GM18507 (cell line): ENCODE measurements around the gene CCDC34.

ENCODE experiments used
- DNase-seq: peaks from one replicate; pipeline ENCODE4 v3.0.0; 2011; ENCODE audit warnings: low read depth; ENCODE audit not compliant: insufficient read length; ENCODE audit errors: extremely low spot score
- FAIRE-seq: peaks from 2 replicates; lab custom pipeline; 2011; peaks lifted over from hg19 to GRCh38; lab: Jason Lieb, UNC

The CCDC34 gene

GRCh38 chr11:27372164-27372563, 9.1 kb upstream of the CCDC34 start:
- DNase-seq (no peak), FAIRE-seq (no peak)

DNA sequence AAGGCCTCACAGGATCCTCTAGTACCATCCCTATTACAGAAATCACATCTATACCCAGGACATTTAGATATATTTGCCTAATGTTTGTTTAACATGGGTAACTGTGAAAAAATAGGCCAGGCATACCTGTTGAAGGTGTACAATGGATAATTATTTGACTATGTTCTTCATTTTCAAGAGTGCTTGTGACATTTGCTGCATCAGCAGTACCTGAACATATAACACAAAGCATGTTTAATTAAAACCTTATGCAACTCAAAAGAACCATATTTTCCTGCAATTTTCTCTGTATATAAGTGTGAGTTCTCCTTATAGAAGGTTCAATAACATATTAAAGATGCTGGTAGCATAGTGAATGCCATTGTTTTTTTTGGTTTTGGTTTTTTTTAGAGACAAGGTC, 8.5 kb upstream of the CCDC34 start:
- FAIRE-seq = no peak
- DNase-seq = no peak

DNA sequence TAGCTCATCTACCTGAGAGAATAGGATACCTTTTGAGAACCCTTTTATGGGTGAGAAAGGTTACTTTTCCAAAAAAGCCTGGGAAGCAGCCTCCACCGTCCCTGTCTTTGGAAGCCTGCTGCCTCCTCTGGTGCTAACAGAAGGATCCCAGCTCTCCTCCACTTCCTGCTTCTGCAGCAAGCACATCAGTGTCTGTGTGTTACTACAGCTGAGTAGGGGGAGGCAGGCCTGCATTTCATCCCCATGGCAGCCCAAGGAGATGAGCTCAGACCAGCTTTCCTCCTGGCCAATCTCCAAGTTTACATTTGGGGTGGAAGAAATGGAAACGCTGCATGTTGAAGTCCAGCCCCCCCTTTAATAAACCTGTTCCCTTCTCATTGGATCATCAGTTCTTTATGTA, 7.4 kb upstream of the CCDC34 start:
- no peak for DNase-seq
- no peak for FAIRE-seq

GRCh38 chr11:27367881-27368280, 4.9 kb upstream of the CCDC34 start:
- DNase-seq (no peak), FAIRE-seq (no peak)

GRCh38 chr11:27363576-27364117, 632 bp upstream of the CCDC34 start:
- no peak for FAIRE-seq
- DNase-seq = no peak

DNA sequence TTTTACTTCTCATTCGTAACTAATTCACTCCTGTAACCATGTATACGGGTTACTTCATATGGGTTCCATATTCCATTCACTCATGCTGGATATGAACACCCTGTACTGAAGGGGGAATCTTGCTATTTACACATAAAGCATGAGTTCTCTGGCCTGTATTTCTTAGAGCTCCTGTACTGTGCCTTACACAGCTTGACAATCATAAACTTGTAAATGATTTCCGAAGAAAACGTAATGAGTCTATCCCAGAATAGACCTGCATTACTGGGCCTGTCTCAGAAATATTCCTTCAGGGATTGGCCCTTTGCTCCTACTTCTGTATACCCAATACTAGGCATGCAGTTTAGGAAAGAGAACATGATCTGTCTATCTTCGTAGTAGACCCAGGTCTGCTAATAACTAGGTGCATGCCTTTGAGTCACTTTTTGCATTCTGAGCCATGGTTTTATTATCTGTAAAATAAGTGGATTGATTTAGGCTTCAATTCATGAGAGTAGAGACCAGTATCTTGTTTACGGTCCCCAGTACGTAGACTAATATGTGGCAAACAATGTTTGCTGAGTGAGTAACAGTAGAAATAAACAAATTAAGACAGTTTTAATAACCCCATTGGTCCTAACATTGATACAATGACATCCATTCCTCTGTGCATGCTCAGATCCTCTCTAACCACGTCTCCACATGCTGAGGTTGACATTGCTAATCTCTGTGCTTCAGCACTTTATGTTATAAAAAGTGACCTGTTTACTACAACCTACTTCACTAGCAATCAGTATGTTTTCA, 1.2 kb downstream of the CCDC34 start:
- no peak for FAIRE-seq
- no peak for DNase-seq

- FAIRE-seq (no peak), DNase-seq (no peak)
These were observed 4.7 kb downstream of the CCDC34 start for GRCh38 chr11:27358296-27358695.

DNA sequence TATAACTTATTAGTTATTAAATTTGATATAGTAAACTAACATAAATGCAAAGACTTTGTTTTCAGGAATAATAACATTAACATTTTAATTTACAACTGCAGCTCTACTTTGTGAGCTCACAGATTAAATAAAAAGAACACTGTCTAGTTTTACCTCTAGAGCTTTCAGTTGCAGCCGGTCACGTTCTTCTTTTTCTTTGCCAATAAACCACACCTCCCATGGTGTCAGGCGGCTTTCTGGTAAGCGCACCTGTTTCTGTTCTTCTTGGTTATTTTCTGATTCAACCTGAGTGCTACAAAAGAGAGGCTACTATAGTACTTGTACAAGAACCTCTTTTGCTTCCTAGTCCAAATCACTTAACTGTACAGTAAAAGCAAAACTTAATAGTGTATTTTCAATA, 5.8 kb downstream of the CCDC34 start:
- no peak for FAIRE-seq
- DNase-seq = no peak

- DNase-seq (no peak), FAIRE-seq (no peak)
These were observed 6.3 kb downstream of the CCDC34 start for GRCh38 chr11:27356624-27357222.

GRCh38 chr11:27355575-27356104, 7.4 kb downstream of the CCDC34 start:
- no peak for FAIRE-seq

GRCh38 chr11:27354359-27354965, 8.6 kb downstream of the CCDC34 start:
- no peak for FAIRE-seq
- DNase-seq = no peak

More at GRCh38 chr11:27355575-27356104, 7.4 kb downstream of the CCDC34 start:
- no peak for DNase-seq

DNA sequence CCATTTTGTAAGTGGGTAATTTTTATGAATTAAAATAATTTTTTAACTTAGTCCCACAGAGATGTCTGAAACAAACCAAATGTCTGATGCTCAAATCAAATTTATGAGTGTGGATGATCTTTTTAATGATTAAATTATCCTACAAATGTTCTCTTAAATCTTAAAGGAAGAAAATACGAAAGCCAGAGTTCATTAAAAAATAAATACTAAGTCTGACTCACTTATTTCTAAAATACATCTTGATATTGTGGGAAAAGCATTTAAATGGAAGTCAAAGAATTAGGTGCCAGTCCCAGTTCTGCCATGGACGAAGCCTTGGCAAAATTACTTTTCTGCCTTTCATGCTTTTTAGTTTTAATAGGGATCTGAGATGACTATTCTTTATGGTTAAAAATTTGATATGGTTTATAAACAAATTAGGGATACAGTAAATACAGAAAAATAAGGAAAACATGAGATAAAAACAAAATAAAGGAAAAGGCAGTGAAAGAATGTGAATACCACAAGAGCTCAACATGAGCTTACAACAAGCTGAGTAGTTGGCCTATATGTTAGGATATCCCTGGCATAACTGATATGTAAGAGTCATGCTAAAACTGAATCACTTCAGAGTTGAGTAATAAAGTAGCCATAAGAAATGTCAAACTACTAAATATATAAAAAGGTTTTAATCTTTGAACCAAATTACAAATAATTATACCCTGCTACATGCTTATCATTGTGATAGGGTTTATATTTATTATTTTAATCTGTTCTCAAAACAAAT, 9.2 kb downstream of the CCDC34 start:
- no peak for DNase-seq
- FAIRE-seq = no peak

GRCh38 chr11:27352781-27353180, 10.2 kb downstream of the CCDC34 start:
- FAIRE-seq = no peak
- no peak for DNase-seq

- no peak for DNase-seq
These were observed 12.5 kb downstream of the CCDC34 start for GRCh38 chr11:27350511-27350910.

DNA sequence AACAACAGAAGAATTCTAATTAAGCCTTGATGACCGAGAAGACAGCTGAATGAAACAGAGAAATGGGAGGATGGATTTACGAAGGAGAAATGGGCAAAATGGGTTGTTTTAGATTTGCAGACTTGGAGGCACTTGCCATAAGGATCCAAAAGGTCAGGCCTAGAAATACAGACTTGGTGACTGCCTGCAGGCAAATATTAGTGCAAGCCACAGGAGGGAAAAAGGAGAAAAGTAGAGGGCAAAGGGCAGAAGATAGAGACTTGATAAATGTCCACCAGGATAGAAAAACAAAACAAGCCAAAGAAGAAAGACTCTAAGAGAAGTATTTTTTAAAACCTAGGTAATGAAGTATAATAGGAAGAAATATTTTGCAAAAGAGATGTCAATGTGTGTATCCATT, 13.1 kb downstream of the CCDC34 start:
- no peak for DNase-seq
- FAIRE-seq = no peak

More at GRCh38 chr11:27350511-27350910, 12.5 kb downstream of the CCDC34 start:
- FAIRE-seq = no peak

DNA sequence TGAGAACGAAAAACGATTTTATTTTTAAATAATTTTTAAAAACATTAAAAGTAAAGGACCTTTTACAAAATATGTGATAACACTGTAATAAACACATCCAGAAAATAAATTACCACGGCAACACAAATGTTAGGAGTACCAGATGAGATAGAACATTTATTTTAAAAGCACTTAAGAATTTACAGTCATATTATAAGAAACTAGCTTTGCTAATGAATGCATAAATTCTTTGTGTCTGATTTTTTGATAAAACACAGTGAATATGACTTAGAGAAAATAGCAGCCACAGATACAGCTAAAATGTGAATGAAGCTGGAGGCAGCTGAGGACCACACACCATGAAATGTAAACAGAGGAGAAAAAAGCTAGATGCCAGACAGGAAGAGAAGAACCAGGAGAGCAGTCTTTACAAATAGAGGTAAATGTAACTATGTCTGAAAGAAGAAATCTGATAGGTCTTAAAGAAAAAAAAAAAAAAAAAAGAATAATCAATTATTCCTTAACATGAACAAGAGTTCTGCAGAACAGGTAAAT, 14.6 kb downstream of the CCDC34 start:
- no peak for FAIRE-seq
- no peak for DNase-seq

- DNase-seq = no peak
- no peak for FAIRE-seq
These were observed 15.4 kb downstream of the CCDC34 start for GRCh38 chr11:27347359-27348339.

GRCh38 chr11:27339941-27340340, 23.1 kb downstream of the CCDC34 start:
- FAIRE-seq (no peak), DNase-seq (no peak)
